LoVo (cell line): ENCODE data around the gene RAB7A.

Experiments
- DNase-seq: peaks from one replicate; pipeline ENCODE4 v3.0.0-alpha.2; 2016; ENCODE audit warnings: low spot score

RAB7A gene

GRCh38 chr3:128788268-128788869, 62.4 kb downstream of the RAB7A start:
- no peak for DNase-seq

GRCh38 chr3:128794067-128794768, 68.2 kb downstream of the RAB7A start:
- DNase-seq: no peak

- DNase-seq: peak; percentile 28
Measured at GRCh38 chr3:128794770-128795649, 69.0 kb downstream of the RAB7A start.

GRCh38 chr3:128799653-128800052, 73.7 kb downstream of the RAB7A start:
- no peak for DNase-seq

GRCh38 chr3:128800241-128801187, 74.5 kb downstream of the RAB7A start:
- DNase-seq: no peak

GRCh38 chr3:128801779-128802380, 75.9 kb downstream of the RAB7A start:
- no peak for DNase-seq

- DNase-seq: no peak
Measured at GRCh38 chr3:128803307-128803706, 77.3 kb downstream of the RAB7A start.

- no peak for DNase-seq
Measured at GRCh38 chr3:128804017-128804810, 78.2 kb downstream of the RAB7A start.

GRCh38 chr3:128804811-128805155, 78.8 kb downstream of the RAB7A start:
- DNase-seq: no peak

- peak; percentile 37 for DNase-seq
Measured at GRCh38 chr3:128805772-128806171, 79.8 kb downstream of the RAB7A start.

GRCh38 chr3:128806588-128806987, 80.6 kb downstream of the RAB7A start:
- no peak for DNase-seq

- DNase-seq: no peak
Measured at GRCh38 chr3:128807186-128807830, 81.3 kb downstream of the RAB7A start.

- no peak for DNase-seq
Measured at GRCh38 chr3:128808672-128809071, 82.7 kb downstream of the RAB7A start.

GRCh38 chr3:128813097-128813496, 87.1 kb downstream of the RAB7A start:
- DNase-seq: no peak

- no peak for DNase-seq
Measured at GRCh38 chr3:128814060-128814459, 88.1 kb downstream of the RAB7A start.

GRCh38 chr3:128814519-128815317, 88.7 kb downstream of the RAB7A start:
- DNase-seq: no peak

- DNase-seq: no peak
Measured at GRCh38 chr3:128815318-128816064, 89.5 kb downstream of the RAB7A start.

- DNase-seq: no peak
Measured at GRCh38 chr3:128818186-128818787, 92.3 kb downstream of the RAB7A start.
